ENCODE measurements around the gene SPECC1L.

GRCh38 chr22:24424901-24425775, 154.5 kb downstream of the SPECC1L start:
- TF ChIP-seq, protein P1, sequence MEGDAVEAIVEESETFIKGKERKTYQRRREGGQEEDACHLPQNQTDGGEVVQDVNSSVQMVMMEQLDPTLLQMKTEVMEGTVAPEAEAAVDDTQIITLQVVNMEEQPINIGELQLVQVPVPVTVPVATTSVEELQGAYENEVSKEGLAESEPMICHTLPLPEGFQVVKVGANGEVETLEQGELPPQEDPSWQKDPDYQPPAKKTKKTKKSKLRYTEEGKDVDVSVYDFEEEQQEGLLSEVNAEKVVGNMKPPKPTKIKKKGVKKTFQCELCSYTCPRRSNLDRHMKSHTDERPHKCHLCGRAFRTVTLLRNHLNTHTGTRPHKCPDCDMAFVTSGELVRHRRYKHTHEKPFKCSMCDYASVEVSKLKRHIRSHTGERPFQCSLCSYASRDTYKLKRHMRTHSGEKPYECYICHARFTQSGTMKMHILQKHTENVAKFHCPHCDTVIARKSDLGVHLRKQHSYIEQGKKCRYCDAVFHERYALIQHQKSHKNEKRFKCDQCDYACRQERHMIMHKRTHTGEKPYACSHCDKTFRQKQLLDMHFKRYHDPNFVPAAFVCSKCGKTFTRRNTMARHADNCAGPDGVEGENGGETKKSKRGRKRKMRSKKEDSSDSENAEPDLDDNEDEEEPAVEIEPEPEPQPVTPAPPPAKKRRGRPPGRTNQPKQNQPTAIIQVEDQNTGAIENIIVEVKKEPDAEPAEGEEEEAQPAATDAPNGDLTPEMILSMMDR (IDR thresholded peaks at IDR 0.05), result no peak
- TF ChIP-seq POLR2A (IDR thresholded peaks at IDR 0.05), result no peak
- TF ChIP-seq EP300 (IDR thresholded peaks at IDR 0.05), result no peak

Measured in tibial nerve (tissue), 4 donors.